Psoas muscle (tissue), 8 donors: ENCODE results near the gene COLGALT1. TPM values are rescaled to one million over a fixed set of nuclear protein-coding genes. Genes with fewer than 3 reads are reported as not detected.
"Not testable (repeated sequence)": the region's sequence is repeated elsewhere in the genome, so short reads cannot be mapped to it uniquely, and the experiment has no call there.

Experiments
- ATAC-seq, 4 donors: fragments of 200-7000 bp; cut with Tn5 transposase; one replicate each; pipeline ENCODE4 v1.9.1; 2020; ENCODE audit warnings: moderate library complexity in 3 of 4, mild to moderate bottlenecking in 2 of 4
- DNase-seq, 2 donors: peaks; one replicate each; pipeline ENCODE4 v3.0.0-alpha.2; 2020
- H3K27ac ChIP-seq: fragments of 200-600 bp; one replicate; pipeline ENCODE4 v1.8.0; 2022
- H3K27me3 ChIP-seq, 3 donors: fragments of 200-600 bp in 1 of 3; one replicate each; pipeline versions ENCODE4 v1.6.1 to v1.8.0; 2013 to 2022; ENCODE audit warnings: low read length in 2 of 3, mild to moderate bottlenecking in 2 of 3, moderate library complexity in 1 of 3; ENCODE audit not compliant: insufficient read depth in 3 of 3
- H3K36me3 ChIP-seq, 2 donors: fragments of 200-600 bp in 1 of 2; one replicate each; pipeline versions ENCODE4 v1.6.1 to v1.8.0; 2013 to 2022; ENCODE audit warnings: low read depth in 1 of 2, mild to moderate bottlenecking in 1 of 2, moderate library complexity in 1 of 2; ENCODE audit not compliant: insufficient read depth in 1 of 2
- H3K4me1 ChIP-seq: fragments of 200-600 bp; one replicate; pipeline ENCODE4 v1.8.0; 2022
- H3K4me3 ChIP-seq: fragments of 200-600 bp; one replicate; pipeline ENCODE4 v1.8.0; 2022; ENCODE audit warnings: mild to moderate bottlenecking
- H3K9me3 ChIP-seq: fragments of 200-600 bp; one replicate; pipeline ENCODE4 v1.8.0; 2022
- CTCF ChIP-seq: fragments of 200-600 bp; IDR thresholded peaks from one replicate; pipeline ENCODE4 v1.8.0; 2022; ENCODE audit warnings: antibody characterized with exemption
- WGBS, 3 donors: extraction: QIAGEN DNeasy Blood & Tissue Kit; methylation state at CpG; one replicate each; pipeline versions ENCODE4 v1.1.6 to v1.1.7; 2013; 5-methylcytosine and 5-hydroxymethylcytosine counted together
- intact Hi-C, 2 donors: fragments of 100-400 bp; cut with DNase I; formaldehyde crosslinking; loops; one replicate each; pipeline versions ENCODE4 v1.11.0 to v1.14.2; 2022
- long read RNA-seq, 2 donors: library from polyadenylated mRNA; unstranded; transcript quantifications; one replicate each; pipeline ENCODE4 v2.0.0, GENCODE V29; 2021
- polyA plus RNA-seq, 3 donors: library from polyadenylated mRNA; stranded (reverse); fragments of 200-250 nt; gene quantifications; one replicate each; pipeline ENCODE4 v1.2.3, GENCODE V29; 2013
- total RNA-seq, 4 donors: library from RNA; stranded (reverse); fragmentation: NEBNext Ultra II Directional in 2 of 4; extraction: Animal tissue kit (Norgen Biotek cat#: 25700) in 2 of 4; gene quantifications; one replicate each; pipeline versions ENCODE4 v1.2.1 to v1.2.4, GENCODE V29; 2021 to 2023
- donor health status: healthy with polysubstance abuse.
- donor health status: DM: no; HTN: no; CAD: no; lungs with moderate emphysema.
- donor health status: Bipolar disorder and iron deficiency.
- donor health status: healthy.
- donor health status: DM: yes; HTN: yes; CAD: no.
- donor health status: DM: no; HTN: no; CAD: no.
- donor health status: DM: no; HTN: no; CAD: no.
- donor health status: DM: yes; HTN: yes; CAD: no.

COLGALT1 gene
- total RNA-seq (10 to 100 TPM; 19.8 to 27.7 (median 23.3) TPM), polyA plus RNA-seq (10 to 100 TPM; 15.3 to 34.8 (median 21.4) TPM)
- long read RNA-seq, donor 1, transcript COLGALT1-201 (12 exons, 3,704 nt), result major isoform, 11 of 26 reads
- long read RNA-seq, donor 1, transcript COLGALT1-202 (2 exons, 2,941 nt), result minor isoform, 6 of 26 reads
- long read RNA-seq, donor 1, partial matches to known transcripts, result 7 of 26 reads
- long read RNA-seq, donor 1, other reads (novel, unspliced or antisense), result 2 of 26 reads
- long read RNA-seq, donor 2, transcript COLGALT1-202 (2 exons, 2,941 nt), result minor isoform, 8 of 30 reads
- long read RNA-seq, donor 2, transcript COLGALT1-201 (12 exons, 3,704 nt), result major isoform, 16 of 30 reads
- long read RNA-seq, donor 2, partial matches to known transcripts, result 5 of 30 reads
- long read RNA-seq, donor 2, other reads (novel, unspliced or antisense), result 1 of 30 reads

GRCh38 chr19:17555480-17555928, at the start of gene COLGALT1:
COLGALT1 (plus strand) TSS chr19:17555649; CDS start chr19:17555714, 65 bp downstream.
- Histone ChIP-seq H3K4me1 (peaks cover 21% of the 10 kb centered on the region), H3K27me3 (no peaks in the 10 kb centered on the region), H3K27ac (peak within 1 kb of the TSS; percentile 78), H3K4me3 (peak within 1 kb of the TSS; percentile 91), H3K36me3 (peaks cover 0 to 34% of the 10 kb centered on the region in 2 donors), H3K9me3 (no peaks in the 10 kb centered on the region)
- TF ChIP-seq CTCF, result no peak
- WGBS, 3 donors, result 0 to 1% (median 1%) methylated on average over 51 to 64 of the region's 64 CpGs
- DNase-seq (peak; percentile 99), ATAC-seq (peak; percentile 97 to 99 (median 98))
- intact Hi-C loops, result no loop called here

DNA sequence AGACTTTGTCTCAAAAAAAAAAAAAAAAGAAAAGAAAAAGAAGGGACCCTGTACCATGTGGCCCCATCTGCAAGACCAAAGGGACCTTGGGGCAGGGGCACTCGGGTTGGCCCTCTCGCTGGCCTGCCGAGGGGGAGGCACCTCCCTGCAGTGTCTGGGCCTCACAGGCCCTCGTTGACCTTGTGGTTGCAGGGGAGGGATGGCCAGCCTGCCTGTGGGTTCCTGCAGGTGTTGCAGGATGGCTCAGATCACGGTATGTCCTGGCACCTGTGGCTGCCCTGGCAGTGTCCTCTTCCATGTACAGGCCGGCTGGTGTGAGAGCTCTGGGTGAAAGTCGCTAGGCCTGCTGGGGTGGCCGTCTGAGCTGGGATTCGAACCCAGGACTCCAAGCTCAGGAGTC, 48.7 kb upstream of the COLGALT1 start:
- 51 to 77% (median 61%) methylated on average over 9 of the region's 9 CpGs for WGBS, 3 donors
- H3K4me3 ChIP-seq, result no peak overlapping the region

DNA sequence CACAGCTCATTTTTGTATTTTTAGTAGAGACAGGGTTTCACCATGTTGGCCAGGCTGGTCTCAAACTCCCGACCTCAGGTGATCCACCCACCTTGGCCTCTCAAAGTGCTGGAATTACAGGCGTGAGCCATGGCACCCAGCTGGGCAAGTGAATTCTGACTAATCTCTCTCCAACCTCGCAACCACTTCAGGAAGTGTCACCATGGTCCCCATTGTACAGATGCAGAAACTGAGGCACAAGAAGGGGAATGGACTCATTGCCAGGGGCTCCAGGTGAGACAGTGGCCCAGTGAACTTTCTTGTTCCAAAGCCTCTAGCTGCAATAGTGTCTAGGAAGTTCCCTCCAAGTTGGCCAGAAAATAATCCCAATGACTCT, 46.9 kb upstream of the COLGALT1 start:
- peak overlapping the region; percentile 32 for H3K27ac ChIP-seq
- H3K4me3 ChIP-seq, DNase-seq, ATAC-seq, intact Hi-C loops, H3K27me3 ChIP-seq, H3K9me3 ChIP-seq: not testable (repeated sequence)
- 77 to 85% (median 79%) methylated on average over 3 of the region's 3 CpGs for WGBS, 3 donors
- H3K36me3 ChIP-seq, result peaks cover 0 to 22% of the 10 kb centered on the region in 2 donors
- peaks cover 20% of the 10 kb centered on the region for H3K4me1 ChIP-seq

More for the DNA sequence above, 48.7 kb upstream of the COLGALT1 start:
- intact Hi-C loops, result no loop called here
- H3K9me3 ChIP-seq, result no peaks in the 10 kb centered on the region
- peak overlapping the region; percentile 23 for H3K27ac ChIP-seq
- ATAC-seq (peak in 2 of 4 donors; percentile 15 to 20), DNase-seq (no peak)
- TF ChIP-seq CTCF, result no peak
- H3K4me1 ChIP-seq, result peaks cover 16% of the 10 kb centered on the region
- no peaks in the 10 kb centered on the region for H3K27me3 ChIP-seq
- peaks cover 0 to 32% of the 10 kb centered on the region in 2 donors for H3K36me3 ChIP-seq

- WGBS, 3 donors, result 33 to 35% (median 34%) methylated on average over 13 of the region's 13 CpGs
- TF ChIP-seq CTCF, result no peak
- peaks cover 0 to 7% of the 10 kb centered on the region in 2 donors for H3K36me3 ChIP-seq
- no peak for DNase-seq
- intact Hi-C loops, result loop anchor here in 1 of 2 donors (5.0 kb wide), 1 partner anchor 42 kb away; no protein-coding TSS in a partner anchor
- H3K4me1 ChIP-seq, result peaks cover 20% of the 10 kb centered on the region
- peak overlapping the region; percentile 95 for H3K4me3 ChIP-seq
- H3K27ac ChIP-seq, result peak overlapping the region; percentile 100
- ATAC-seq, result no peak
- H3K9me3 ChIP-seq, result no peaks in the 10 kb centered on the region
- no peaks in the 10 kb centered on the region for H3K27me3 ChIP-seq
Measured at GRCh38 chr19:17510220-17510993, 45.0 kb upstream of the COLGALT1 start.
